Measurements from ENCODE around the gene LNX1.
A peak's percentile ranks its signal among the peaks of the same experiment; 100 is the strongest.
"Not testable (repeated sequence)": the region's sequence is repeated elsewhere in the genome, so short reads cannot be mapped to it uniquely, and the experiment has no call there.

Gene LNX1

GRCh38 chr4:53490161-53490956 lies 100.9 kb downstream of the LNX1 start:
- peak; percentile 85 for DNase-seq

DNA sequence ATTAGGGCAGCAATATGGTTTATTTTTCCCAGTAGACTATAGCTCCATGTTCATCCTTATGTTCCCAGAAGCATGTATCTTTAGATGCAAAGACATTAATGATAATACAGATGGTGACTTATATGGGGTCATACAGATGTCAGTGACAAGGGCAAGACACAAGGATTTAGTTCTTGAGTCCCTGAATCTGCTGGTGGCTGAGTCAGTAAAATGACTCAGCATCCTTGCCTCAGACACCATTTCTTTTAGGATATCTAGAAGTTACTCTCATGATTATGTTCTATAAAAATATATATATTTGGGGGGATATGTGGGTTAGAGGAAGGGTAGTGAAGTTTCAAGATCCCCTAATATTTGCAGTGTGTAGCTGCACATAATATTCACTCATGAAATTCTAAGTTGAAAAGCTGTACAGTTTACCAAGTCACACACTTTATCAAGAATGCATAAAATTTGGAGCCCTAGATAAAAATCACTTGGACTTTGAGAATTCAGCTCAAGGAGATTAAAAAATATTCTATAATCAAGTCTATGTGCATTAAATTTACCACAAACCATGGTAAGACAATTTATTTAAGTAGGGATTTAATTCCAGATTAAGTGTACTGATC lies 101.9 kb downstream of the LNX1 start:
- DNase-seq = peak; percentile 87

GRCh38 chr4:53487766-53488165 lies 103.5 kb downstream of the LNX1 start:
- DNase-seq = no peak

- DNase-seq = no peak
Observed at GRCh38 chr4:53485658-53486040, 105.6 kb downstream of the LNX1 start.

- DNase-seq = no peak
Observed at GRCh38 chr4:53484911-53485657, 106.2 kb downstream of the LNX1 start.

- DNase-seq = no peak
Observed at GRCh38 chr4:53483250-53483649, 108.0 kb downstream of the LNX1 start.

DNA sequence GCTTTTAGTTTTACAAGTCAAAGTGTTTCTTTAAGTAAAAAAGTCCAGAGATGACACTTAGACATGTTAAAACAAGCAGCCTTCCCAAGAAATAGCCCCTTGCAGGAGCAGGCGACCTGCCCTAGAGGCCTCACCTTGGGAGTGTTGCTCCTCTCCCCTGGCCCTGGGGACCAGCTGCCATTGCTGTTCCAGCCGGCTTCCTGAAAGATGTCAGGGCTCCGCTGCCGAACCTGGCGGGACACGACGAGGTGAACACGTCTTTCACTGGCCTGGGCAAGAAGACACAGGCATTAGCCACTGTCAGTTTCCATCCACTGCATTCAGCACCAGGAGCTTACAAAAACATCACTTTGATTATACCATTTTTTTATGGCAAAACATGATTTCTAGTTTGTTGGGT lies 109.7 kb downstream of the LNX1 start:
- no peak for DNase-seq

DNA sequence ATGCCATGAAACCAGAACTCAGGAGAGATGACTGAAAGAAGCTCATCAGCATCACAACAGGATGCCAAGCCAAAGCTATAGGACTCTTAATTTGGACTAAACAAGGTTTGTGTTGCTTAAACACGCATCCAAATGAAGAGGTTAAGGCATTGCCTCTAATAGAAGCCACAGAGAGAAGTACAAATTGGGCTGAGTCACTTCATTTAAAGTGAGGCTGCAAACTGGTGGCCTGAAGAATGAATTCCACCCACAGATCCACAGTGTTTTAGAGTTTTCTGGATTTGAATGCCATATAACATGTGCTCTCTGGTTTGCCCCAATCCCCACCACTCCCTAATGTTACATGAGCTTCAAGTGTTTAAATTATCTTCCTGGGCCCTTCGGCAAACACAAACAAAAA lies 110.4 kb downstream of the LNX1 start:
- DNase-seq = peak; percentile 48

DNA sequence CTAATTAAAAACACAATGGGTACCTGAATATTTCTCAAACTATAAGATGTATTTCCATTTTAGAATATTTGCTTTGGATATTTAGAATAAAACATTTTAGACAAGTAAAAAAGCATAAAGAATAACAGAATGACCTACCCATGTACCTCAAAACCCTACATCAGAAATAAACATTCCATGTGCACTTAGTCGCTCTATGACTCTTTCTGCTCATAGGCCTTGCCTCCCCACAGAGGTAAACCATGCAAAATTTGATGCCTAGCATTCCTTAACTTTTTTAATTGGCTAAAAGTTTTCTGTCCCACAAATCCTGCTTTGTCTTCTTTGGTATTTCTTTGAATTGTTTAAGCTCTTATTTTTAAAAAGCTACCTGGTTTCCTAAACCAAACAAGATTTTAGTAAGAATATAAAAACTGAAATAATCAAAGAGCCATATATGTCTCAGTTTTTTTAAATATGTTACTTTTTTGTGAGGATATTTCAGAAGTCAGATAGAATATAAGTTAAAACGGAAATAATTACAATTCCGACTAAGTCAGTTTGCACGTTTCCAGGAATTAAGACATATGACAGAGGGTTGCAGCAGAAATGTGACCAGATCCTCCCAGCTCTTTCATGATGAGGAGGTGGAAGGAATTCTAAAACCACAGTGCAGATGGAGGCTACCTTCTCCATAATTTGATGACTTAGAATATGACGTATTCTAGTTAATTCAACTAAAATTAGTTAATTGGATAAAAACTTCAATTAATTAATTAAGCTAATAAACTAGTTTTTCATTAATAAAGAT lies 111.4 kb downstream of the LNX1 start:
- DNase-seq = peak; percentile 90

DNA sequence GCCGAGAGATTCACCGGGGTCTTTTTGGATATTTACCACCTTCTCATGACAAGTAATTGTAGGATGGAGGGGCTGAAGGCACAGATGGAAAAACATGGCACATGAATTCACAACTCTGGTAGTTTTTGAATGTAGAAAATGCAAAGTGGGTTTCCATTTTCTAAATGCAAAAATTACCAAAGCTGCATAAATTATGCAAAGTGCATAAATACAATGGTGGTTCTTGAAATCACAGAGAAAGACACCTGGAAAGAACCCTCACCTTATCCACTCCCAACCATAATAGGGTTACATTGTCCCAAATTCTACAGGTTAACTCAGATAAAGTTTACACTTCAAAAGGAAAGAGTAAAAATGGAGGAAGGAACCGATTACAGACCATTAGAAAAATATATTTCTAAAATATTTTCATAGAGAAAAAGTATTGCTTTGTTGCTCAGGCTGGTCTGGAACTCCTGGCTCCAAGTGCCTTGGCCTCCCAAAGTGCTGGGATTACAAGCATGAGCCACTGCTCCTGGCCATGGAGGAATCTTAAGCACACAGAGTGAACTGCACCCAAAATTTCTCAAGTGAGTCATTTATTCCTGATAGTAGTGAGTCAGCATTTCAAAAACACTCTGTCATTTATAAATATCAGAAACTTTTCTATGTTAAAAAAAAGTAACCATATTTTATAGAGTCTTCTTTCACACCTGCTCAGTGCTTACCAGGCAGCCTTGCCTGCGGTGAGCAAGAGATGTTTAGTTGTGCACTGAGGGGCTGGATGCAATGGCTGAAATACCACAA lies 112.4 kb downstream of the LNX1 start:
- peak; percentile 95 for DNase-seq

DNA sequence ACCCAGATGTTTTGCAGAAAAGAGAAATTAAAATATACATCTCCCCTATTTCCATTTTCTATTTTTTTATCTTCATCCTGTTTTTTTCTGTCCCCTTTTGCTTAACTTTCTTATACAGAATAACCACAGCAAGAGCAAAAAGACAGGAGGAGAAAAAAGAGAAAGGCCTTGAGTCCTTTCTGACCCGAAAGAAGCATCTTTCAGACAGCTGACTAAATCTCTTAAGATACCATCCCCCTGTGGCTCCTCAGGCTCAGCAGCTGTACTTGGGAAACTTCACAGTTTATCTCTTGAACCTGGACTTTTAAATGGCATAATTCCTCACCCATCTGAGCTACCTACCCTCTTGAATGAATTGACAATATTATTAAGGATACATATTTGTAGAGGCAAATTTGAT lies 113.7 kb downstream of the LNX1 start:
- no peak for DNase-seq

- no peak for DNase-seq
Observed at GRCh38 chr4:53477038-53477565, 114.2 kb downstream of the LNX1 start.

DNA sequence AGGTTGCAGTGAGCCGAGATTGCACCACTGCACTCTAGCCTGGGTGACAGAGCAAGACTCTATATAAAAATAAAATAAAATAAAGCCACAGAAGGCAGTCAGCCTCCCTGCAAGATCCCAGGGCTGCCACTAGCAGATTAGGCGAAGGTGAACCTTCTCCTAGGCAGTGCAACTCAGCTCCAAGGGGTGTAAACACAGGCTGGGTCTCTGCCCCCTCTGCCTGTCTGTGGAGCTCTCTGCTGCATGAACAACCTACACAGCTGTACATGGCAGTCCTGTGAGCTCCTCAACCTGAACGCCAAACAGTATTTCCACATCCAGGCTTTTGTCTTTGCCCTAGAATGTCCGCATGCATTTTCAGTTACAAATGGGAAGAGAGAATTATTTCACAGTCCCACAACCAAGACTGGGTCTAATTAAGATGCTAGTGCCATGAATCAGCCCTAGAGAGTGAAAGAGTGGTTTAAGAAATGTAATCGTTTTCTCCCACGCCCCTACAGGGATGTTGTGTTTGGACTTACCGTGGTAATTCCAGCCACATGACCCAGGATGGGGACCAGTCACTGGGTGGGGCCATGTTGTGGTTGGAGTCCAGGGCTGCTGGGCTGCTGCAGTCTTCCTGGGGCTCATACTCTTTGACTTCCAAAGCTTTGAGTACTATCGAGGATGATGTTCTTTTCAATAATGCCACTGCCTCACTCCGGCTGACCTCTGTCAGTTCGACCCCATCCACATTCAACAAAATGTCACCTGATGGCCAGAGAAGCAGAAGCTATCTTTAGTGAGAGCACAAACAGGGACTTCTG lies 114.9 kb downstream of the LNX1 start:
- DNase-seq = peak; percentile 99

- not testable (repeated sequence) for DNase-seq
Observed at GRCh38 chr4:53466576-53466975, 124.7 kb downstream of the LNX1 start.

GRCh38 chr4:53465891-53466290 lies 125.4 kb downstream of the LNX1 start:
- no peak for DNase-seq

DNA sequence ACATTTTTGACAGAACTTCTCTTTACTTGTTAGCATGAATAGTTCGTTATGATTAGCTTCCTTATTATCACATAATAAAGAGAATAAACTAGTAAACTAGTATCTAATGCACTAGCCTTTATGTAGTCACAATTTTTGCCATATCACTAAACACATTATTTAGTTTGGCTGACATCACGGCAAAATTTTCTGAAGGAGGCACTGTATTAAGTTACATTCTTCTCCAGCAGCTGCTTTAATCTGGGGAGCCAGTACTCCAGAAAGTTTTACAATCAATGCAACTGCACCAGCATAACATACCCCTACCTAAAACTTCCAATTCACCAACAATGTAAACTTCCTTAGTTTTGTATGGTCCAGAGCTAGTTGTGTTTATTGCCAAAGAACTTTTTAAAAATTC lies 126.0 kb downstream of the LNX1 start:
- no peak for DNase-seq

DNA sequence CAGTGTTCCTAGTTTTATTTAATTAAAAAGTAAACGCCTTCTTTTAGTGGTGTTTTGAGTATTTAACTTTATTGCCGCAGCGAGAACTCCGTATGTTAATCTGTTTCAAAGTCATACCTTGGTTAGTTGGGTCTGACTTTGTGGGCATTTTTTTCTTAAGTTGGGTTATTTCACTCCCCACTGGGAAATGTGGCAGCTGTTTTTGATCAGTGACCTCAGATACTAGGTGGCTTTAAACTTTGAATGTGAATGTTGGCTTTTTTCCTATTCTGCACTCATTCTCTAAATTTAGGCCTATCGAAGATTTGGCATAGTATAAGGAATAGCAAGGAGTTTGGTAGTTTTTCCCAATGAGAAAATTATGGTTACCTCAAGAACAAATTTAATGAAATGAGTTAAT lies 127.9 kb downstream of the LNX1 start:
- DNase-seq = peak; percentile 36

GRCh38 chr4:53461244-53461643 lies 130.0 kb downstream of the LNX1 start:
- DNase-seq = no peak

DNA sequence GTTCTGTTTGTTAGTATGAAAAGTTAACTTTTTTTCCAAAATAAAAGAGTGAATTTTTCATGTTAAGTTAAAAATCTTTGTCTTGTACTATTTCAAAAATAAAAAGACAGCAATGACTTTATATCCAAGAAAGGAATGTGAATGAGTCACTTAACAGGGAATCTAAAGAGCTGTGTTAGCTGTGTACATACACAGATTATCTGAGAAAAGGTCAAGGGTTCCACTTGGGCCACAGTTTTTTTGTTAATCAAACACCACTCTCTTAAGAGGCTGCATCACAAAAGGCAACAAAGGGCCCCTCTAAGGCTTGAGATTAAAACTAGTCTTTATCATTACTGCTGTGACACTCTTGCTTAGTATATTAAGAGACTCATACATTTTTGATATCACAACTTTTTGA lies 131.7 kb downstream of the LNX1 start:
- DNase-seq = peak; percentile 56

GRCh38 chr4:53456178-53456577 lies 135.1 kb downstream of the LNX1 start:
- no peak for DNase-seq

DNA sequence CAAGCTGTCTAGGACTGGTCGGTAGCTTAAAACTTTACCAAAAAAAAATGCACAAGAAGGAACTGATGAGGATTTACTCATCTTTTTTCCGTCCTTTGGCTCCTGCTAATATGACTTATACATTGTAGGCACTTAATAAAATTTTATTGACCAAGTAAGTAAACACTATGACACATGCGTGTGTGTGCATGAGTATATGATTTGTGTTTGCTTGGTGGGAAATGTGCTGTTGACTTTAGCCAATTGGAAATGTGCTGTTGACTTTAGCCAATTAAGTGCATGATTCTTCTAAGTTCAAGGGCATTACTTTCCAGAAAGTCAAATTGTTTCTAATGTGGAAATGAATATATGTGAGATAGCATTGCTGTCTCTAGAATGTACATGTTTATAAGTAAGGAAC lies 135.5 kb downstream of the LNX1 start:
- no peak for DNase-seq
